Uterus (tissue), 2 donors: ENCODE measurements around the gene AUTS2.

Source experiments
- CTCF ChIP-seq, 4 experiments: fragments of 200-600 bp in 2 of 4; fragments of 450-650 bp in 2 of 4; sonication (generic) in 2 of 4; IDR thresholded peaks; one replicate each; pipeline ENCODE4 v1.5.1; 2016 to 2019; ENCODE audit warnings: antibody characterized with exemption in 4 of 4, mild to moderate bottlenecking in 2 of 4, moderate library complexity in 1 of 4
- POLR2A ChIP-seq, 2 donors: fragments of 450-650 bp; IDR thresholded peaks; one replicate each; pipeline ENCODE4 v1.6.1; 2016; ENCODE audit warnings: antibody characterized with exemption in 2 of 2, mild to moderate bottlenecking in 1 of 2, moderate library complexity in 1 of 2

DNA sequence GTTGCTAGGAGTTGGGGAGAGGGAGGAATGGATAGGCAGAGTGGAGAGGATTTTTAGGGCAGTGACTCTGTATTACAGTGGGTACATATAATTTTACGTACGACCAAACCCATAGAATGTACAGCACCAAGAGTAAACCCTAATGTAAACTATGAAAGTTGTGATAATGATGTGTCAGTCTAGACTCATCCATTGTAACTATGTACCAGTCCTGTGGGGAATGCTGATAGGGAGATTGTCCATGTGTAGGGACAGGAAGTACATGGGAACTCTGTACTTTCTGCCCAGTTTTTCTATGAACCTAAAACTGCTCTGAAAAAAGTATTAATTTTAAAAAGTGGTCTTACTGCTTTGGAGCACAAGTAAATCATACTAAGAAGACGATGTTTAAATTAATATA is 441.8 kb downstream of the AUTS2 start:
- TF ChIP-seq POLR2A (IDR thresholded peaks at IDR 0.05) (no peak), CTCF (IDR thresholded peaks at IDR 0.05) (no peak)
